Measurements from ENCODE around the gene COL9A3. TPM values are rescaled to one million over a fixed set of nuclear protein-coding genes. Genes with fewer than 3 reads are reported as not detected.

Gene COL9A3
- polyA plus RNA-seq (2013, experiment 1 of 2): 77.2 TPM
- polyA plus RNA-seq (2013, experiment 2 of 2): 77.0 TPM

DNA sequence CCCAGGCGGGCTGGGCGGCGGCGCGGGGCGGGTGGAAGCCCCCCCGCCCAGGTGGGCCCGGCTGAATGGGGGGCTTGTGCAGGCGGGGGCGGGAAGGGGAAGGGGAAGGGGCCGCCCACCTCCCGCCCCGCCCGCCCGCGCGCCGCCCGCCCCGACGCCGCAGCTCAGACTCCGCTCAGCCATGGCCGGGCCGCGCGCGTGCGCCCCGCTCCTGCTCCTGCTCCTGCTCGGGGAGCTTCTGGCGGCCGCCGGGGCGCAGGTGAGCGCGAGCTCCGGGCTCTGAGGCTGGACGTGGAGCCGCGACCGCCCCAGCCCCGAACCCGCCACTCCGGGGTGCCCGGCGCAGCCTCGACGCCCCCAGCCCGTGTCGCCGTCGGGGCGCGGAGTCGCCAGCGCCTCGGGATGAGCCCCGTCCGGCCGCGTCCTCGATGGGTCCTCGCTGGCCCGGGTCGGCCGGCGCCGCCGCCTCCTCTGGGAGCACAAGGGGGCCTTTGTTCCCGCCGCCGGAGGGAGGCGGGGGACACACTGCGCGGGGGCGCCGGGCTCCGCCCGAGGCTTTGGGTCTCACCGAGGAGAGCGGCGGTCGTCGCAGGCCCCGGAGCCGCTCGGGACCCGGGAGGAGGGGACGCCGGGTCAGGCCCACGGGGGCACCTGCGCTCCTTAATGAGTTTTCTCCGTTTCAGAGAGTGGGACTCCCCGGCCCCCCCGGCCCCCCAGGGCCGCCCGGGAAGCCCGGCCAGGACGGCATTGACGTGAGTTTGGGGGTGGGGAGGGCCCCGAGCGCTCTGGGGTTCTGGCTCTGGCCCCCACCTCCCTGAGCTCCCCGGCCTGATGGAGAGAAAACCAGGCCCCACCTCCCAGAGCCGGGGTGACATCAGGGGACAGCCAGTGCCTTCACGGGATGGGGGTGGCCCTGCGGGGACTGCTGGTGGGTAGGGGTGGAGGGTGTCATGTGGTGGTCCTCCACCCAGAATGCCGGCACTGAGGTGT lies at the start of gene COL9A3:
TSS of gene COL9A3 (plus strand) at position 167 of the 990 bp plus-strand sequence. CDS start at position 182, 15 bp downstream.
- H3K23ac ChIP-seq (ENCODE audit: low read depth, low read length, poor library complexity): peak within 1 kb of the TSS; percentile 73
- H3K18ac ChIP-seq (ENCODE audit: low read length): peak within 1 kb of the TSS; percentile 99
- no CpG with 5 or more reads among the region's 108 CpGs for WGBS, 2 donors (ENCODE audit: extremely low coverage in 2 of 2, insufficient read length in 2 of 2, insufficient replicate concordance in 1 of 2)
- peak within 1 kb of the TSS; percentile 99 for H3K4me2 ChIP-seq (ENCODE audit: insufficient read depth, low read length, poor library complexity, severe bottlenecking)
- peak within 1 kb of the TSS; percentile 100 for H2AK5ac ChIP-seq (ENCODE audit: low read depth, low read length)
- H2BK15ac ChIP-seq (ENCODE audit: low read length): peak within 1 kb of the TSS; percentile 98
- peak within 1 kb of the TSS; percentile 20 to 80 for H3K4me3 ChIP-seq (ENCODE audit: low read length in 2 of 2)
- peak within 1 kb of the TSS; percentile 98 for H2BK5ac ChIP-seq (ENCODE audit: low read length)
- no peak within 1 kb of the TSS for H4K91ac ChIP-seq (ENCODE audit: low read depth, low read length, poor library complexity)
- H3K27me3 ChIP-seq (ENCODE audit: control insufficient read depth in 3 of 3, insufficient read depth in 3 of 3, low read depth in 1 of 3, low read length in 3 of 3): peaks cover 0 to 52% (median 10%) of the 10 kb centered on the region in 3 experiments
- H3K36me3 ChIP-seq (replicated peaks in 1 of 2; ENCODE audit: control insufficient read depth in 2 of 2, insufficient read depth in 2 of 2, low read length in 2 of 2): peaks cover 2 to 7% of the 10 kb centered on the region in 2 donors
- peak within 1 kb of the TSS; percentile 89 for H3K4ac ChIP-seq (ENCODE audit: low read length)
- H2AFZ ChIP-seq (ENCODE audit: low read length): peak within 1 kb of the TSS; percentile 69
- peak within 1 kb of the TSS; percentile 99 for H3K14ac ChIP-seq (ENCODE audit: low read length)
- H4K8ac ChIP-seq (ENCODE audit: low read depth, low read length): peak within 1 kb of the TSS; percentile 98
- H3K79me1 ChIP-seq (ENCODE audit: low read depth, low read length): no peaks in the 10 kb centered on the region
- H3K9me3 ChIP-seq (replicated peaks in 1 of 2; ENCODE audit: control insufficient read depth in 2 of 2, insufficient read depth in 1 of 2, low read depth in 1 of 2, low read length in 2 of 2): no peaks in the 10 kb centered on the region
- H2BK12ac ChIP-seq (ENCODE audit: low read length): peak within 1 kb of the TSS; percentile 98
- H3K9ac ChIP-seq (ENCODE audit: low read depth, low read length, poor library complexity): peak within 1 kb of the TSS; percentile 81
- peak within 1 kb of the TSS; percentile 79 for H3K27ac ChIP-seq (replicated peaks; ENCODE audit: low read length)
- H2BK120ac ChIP-seq (ENCODE audit: low read depth, low read length): peak within 1 kb of the TSS; percentile 99
- H3K4me1 ChIP-seq (ENCODE audit: control insufficient read depth in 2 of 2, insufficient read depth in 1 of 2, low read depth in 1 of 2, low read length in 2 of 2): peaks cover 20 to 32% of the 10 kb centered on the region in 2 donors
- DNase-seq (ENCODE audit: low spot score): no peak

DNA sequence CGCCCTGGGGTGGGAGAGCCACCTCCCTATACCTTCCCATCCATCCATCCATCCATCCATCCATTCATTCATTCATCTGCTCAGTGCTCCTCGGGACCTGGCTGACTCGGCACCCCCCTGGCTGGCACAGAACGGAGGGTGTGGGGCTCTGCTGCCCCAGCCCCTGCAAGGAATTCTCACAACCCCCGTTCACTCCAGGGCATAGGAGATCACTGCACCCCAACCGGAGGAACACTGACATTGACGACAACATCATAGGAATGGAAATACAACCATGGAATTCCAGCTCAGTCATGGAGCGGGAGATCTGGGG lies 48.7 kb upstream of the COL9A3 start:
- Histone ChIP-seq H4K8ac (ENCODE audit: low read depth, low read length) (no peak overlapping the region), H2AK5ac (ENCODE audit: low read depth, low read length) (peak overlapping the region; percentile 82), H3K9me3 (replicated peaks in 1 of 2; ENCODE audit: control insufficient read depth in 2 of 2, insufficient read depth in 1 of 2, low read depth in 1 of 2, low read length in 2 of 2) (no peaks in the 10 kb centered on the region), H3K79me1 (ENCODE audit: low read depth, low read length) (peaks cover 2% of the 10 kb centered on the region), H2BK5ac (ENCODE audit: low read length) (no peak overlapping the region), H3K4ac (ENCODE audit: low read length) (peak overlapping the region; percentile 13), H3K36me3 (replicated peaks in 1 of 2; ENCODE audit: control insufficient read depth in 2 of 2, insufficient read depth in 2 of 2, low read length in 2 of 2) (no peaks in the 10 kb centered on the region), H3K4me3 (ENCODE audit: low read length in 2 of 2) (no peak overlapping the region), H3K23ac (ENCODE audit: low read depth, low read length, poor library complexity) (no peak overlapping the region), H3K14ac (ENCODE audit: low read length) (peak overlapping the region; percentile 64), H4K91ac (ENCODE audit: low read depth, low read length, poor library complexity) (no peak overlapping the region), H3K18ac (ENCODE audit: low read length) (peak overlapping the region; percentile 90), H3K27me3 (ENCODE audit: control insufficient read depth in 3 of 3, insufficient read depth in 3 of 3, low read depth in 1 of 3, low read length in 3 of 3) (peaks cover 0 to 6% (median 2%) of the 10 kb centered on the region in 3 experiments), H3K9ac (ENCODE audit: low read depth, low read length, poor library complexity) (no peak overlapping the region), H3K27ac (replicated peaks; ENCODE audit: low read length) (no peak overlapping the region), H2BK15ac (ENCODE audit: low read length) (peak overlapping the region; percentile 87), H3K4me2 (ENCODE audit: insufficient read depth, low read length, poor library complexity, severe bottlenecking) (no peak overlapping the region), H2AFZ (ENCODE audit: low read length) (peak overlapping the region; percentile 54), H3K4me1 (ENCODE audit: control insufficient read depth in 2 of 2, insufficient read depth in 1 of 2, low read depth in 1 of 2, low read length in 2 of 2) (peaks cover 13 to 27% of the 10 kb centered on the region in 2 donors), H2BK12ac (ENCODE audit: low read length) (no peak overlapping the region), H2BK120ac (ENCODE audit: low read depth, low read length) (peak overlapping the region; percentile 29)
- no CpG with 5 or more reads among the region's 8 CpGs for WGBS, 2 donors (ENCODE audit: extremely low coverage in 2 of 2, insufficient read length in 2 of 2, insufficient replicate concordance in 1 of 2)
- no peak for DNase-seq (ENCODE audit: low spot score)

DNA sequence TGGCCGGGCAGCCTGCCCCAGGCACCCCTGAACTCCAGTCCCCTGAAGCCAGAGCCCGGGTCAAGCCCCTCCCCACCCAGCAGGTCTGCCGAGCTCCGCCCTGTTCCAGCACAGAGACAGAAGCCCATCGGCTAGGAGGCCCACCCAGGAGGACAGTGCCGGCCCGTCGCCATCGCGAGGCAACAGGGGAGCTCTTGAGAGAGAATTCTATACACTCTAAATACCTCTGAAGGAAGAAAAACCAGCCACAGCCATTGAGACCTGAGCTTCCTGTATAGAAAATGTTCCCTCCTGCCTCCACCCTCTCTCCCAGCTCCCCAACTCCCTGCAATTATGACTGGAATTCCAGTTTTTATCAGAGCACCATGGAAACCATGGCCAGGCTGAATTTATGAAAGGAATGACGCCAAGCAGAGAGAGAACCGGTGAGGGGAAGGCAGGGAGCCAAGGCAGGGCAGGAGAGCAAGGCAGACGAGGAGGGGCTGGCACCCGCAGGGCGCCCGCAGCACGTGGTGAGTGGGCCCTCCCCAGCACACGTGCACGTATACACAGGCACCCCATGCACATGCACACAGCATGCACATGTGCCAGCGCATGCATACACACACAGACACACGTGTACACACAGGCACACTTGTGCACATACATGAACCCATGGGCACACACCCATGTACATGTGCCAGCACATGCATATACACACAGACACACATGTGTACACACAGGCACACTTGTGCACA lies 48.1 kb upstream of the COL9A3 start:
- Histone ChIP-seq H3K4me1 (ENCODE audit: control insufficient read depth in 2 of 2, insufficient read depth in 1 of 2, low read depth in 1 of 2, low read length in 2 of 2) (peaks cover 13 to 32% of the 10 kb centered on the region in 2 donors), H3K4me3 (ENCODE audit: low read length in 2 of 2) (peak overlapping the region in 1 of 2 donors; percentile 49), H4K91ac (ENCODE audit: low read depth, low read length, poor library complexity) (peak overlapping the region; percentile 5), H3K18ac (ENCODE audit: low read length) (peak overlapping the region; percentile 74), H3K27ac (replicated peaks; ENCODE audit: low read length) (no peak overlapping the region), H2AFZ (ENCODE audit: low read length) (peak overlapping the region; percentile 54), H3K79me1 (ENCODE audit: low read depth, low read length) (peaks cover 2% of the 10 kb centered on the region), H3K23ac (ENCODE audit: low read depth, low read length, poor library complexity) (peak overlapping the region; percentile 56), H3K4me2 (ENCODE audit: insufficient read depth, low read length, poor library complexity, severe bottlenecking) (no peak overlapping the region), H3K4ac (ENCODE audit: low read length) (no peak overlapping the region), H3K9me3 (replicated peaks in 1 of 2; ENCODE audit: control insufficient read depth in 2 of 2, insufficient read depth in 1 of 2, low read depth in 1 of 2, low read length in 2 of 2) (no peaks in the 10 kb centered on the region), H3K9ac (ENCODE audit: low read depth, low read length, poor library complexity) (no peak overlapping the region), H2BK15ac (ENCODE audit: low read length) (peak overlapping the region; percentile 87), H4K8ac (ENCODE audit: low read depth, low read length) (no peak overlapping the region), H3K14ac (ENCODE audit: low read length) (no peak overlapping the region), H2BK120ac (ENCODE audit: low read depth, low read length) (no peak overlapping the region), H2AK5ac (ENCODE audit: low read depth, low read length) (peak overlapping the region; percentile 82), H3K36me3 (replicated peaks in 1 of 2; ENCODE audit: control insufficient read depth in 2 of 2, insufficient read depth in 2 of 2, low read length in 2 of 2) (no peaks in the 10 kb centered on the region), H3K27me3 (ENCODE audit: control insufficient read depth in 3 of 3, insufficient read depth in 3 of 3, low read depth in 1 of 3, low read length in 3 of 3) (peaks cover 0 to 12% (median 2%) of the 10 kb centered on the region in 3 experiments), H2BK5ac (ENCODE audit: low read length) (no peak overlapping the region), H2BK12ac (ENCODE audit: low read length) (no peak overlapping the region)
- WGBS, 2 donors (ENCODE audit: extremely low coverage in 2 of 2, insufficient read length in 2 of 2, insufficient replicate concordance in 1 of 2): no CpG with 5 or more reads among the region's 21 CpGs
- no peak for DNase-seq (ENCODE audit: low spot score)

All from neuronal stem cell (in vitro differentiated cells).